HL-60 (cell line): Measurements from ENCODE around the gene CD58.

Source experiments
- REST ChIP-seq: IDR thresholded peaks from 2 replicates; pipeline ENCODE4 v1.6.1; 2012; ENCODE audit warnings: low read depth; ENCODE audit not compliant: insufficient replicate concordance
- TF ChIP-seq, protein P1 (sequence below): IDR thresholded peaks from one replicate; pipeline ENCODE4 v1.5.1; 2011; ENCODE audit warnings: low read length, control low read depth, inconsistent platforms; ENCODE audit not compliant: insufficient read depth

GRCh38 chr1:116529199-116529631, 41.6 kb downstream of the CD58 start:
- TF ChIP-seq, protein P1, sequence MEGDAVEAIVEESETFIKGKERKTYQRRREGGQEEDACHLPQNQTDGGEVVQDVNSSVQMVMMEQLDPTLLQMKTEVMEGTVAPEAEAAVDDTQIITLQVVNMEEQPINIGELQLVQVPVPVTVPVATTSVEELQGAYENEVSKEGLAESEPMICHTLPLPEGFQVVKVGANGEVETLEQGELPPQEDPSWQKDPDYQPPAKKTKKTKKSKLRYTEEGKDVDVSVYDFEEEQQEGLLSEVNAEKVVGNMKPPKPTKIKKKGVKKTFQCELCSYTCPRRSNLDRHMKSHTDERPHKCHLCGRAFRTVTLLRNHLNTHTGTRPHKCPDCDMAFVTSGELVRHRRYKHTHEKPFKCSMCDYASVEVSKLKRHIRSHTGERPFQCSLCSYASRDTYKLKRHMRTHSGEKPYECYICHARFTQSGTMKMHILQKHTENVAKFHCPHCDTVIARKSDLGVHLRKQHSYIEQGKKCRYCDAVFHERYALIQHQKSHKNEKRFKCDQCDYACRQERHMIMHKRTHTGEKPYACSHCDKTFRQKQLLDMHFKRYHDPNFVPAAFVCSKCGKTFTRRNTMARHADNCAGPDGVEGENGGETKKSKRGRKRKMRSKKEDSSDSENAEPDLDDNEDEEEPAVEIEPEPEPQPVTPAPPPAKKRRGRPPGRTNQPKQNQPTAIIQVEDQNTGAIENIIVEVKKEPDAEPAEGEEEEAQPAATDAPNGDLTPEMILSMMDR = no peak
- TF ChIP-seq REST = no peak
